Activated CD8-positive, alpha-beta memory T cell treated with anti-CD3 and anti-CD28 coated beads, Interleukin-2, amount 50 U/mL, for 24 hours (primary cell): ENCODE measurements around the gene OOSP3.
"Not testable (repeated sequence)": the region's sequence is repeated elsewhere in the genome, so short reads cannot be mapped to it uniquely, and the experiment has no call there.

Source experiments
- DNase-seq: peaks from one replicate; pipeline ENCODE4 v3.0.0-alpha.2; 2020; ENCODE audit errors: extremely low read depth

Gene OOSP3

DNA sequence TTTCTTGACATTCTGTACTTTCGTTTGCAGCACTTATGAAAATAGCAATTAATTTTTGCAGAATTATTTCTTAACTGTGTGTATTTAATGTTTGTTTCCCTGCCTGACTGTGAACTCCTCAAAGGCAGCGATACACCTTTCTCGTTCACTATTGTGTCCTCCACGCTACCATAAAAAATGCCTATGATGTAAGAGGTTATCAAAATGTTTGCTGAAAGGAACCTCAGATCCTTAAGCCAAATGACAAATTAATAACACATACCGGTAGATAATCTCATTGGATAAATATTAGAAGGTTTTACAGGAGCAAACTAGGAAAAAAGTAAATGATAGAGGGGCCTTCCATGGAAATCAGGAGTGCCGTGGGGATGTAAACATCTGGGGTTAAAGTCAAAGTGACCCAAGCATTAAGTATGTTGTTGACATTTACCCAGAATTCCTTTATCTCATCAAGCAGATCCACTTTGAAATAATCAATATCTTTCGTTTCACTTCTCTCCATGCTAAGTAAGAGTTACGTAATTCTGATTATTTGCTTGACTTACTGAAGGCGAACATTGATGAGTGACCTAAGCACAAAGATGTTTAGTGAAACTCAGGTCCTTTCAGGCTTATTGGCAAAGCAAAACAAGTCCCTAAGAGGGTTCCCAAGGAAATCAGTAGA, 2.6 kb upstream of the OOSP3 start:
- no peak for DNase-seq

DNA sequence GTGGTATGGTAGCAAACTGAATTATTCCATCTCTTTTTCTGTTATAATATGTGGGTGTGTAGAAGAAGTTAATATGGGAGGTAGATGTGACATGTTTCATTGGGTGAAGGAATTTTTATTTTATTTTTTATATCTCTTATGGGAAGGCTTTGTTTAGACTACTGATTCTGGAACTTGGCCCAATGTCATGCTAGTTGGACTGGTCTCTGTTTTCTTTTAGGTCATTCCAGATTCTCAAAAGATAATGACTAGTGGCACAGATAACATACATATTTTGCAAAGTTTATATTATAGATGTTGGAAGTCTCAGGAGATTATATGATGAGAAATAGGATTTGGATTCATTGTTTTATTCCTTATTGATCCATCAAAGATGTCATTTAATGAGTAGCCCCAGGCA, 1.3 kb upstream of the OOSP3 start:
- DNase-seq, result no peak

DNA sequence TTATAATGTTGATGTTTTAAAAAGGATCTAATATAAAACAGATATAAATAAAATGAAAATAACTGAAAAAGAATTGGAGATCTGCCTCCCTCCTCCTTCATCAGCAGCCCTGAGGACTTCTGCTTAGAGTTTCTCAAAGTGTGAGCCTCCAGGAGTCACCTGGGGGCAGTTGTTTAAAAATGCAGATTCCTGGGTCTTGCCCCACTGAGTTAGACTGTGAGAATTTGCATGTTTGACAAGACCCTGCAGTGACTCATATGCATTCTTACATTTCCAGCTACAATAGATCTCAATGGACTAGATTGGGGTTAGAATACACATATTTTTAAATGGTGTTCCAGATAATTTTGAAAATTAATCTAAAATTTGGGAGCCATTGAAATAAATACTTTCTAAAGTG, 798 bp upstream of the OOSP3 start:
- DNase-seq, result no peak

DNA sequence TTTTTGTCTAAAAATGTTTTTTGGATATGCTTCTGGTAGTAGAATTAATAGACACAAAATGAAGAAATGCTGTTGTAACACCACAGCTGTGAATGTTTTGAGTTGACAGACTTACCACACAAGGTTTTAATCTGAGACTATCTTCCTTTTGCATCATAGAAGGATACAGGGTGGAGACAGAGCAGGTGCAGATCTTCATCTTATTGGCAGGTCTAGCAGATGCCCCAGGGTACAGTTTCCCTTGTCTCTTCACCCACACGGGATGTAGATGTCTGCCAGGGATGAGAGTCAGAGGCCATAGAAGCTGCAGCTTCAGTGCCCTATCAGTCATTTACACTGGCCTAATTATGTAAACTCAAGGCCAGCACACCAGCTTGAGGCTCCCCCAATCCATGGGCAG, 985 bp downstream of the OOSP3 start:
- DNase-seq, result no peak

DNA sequence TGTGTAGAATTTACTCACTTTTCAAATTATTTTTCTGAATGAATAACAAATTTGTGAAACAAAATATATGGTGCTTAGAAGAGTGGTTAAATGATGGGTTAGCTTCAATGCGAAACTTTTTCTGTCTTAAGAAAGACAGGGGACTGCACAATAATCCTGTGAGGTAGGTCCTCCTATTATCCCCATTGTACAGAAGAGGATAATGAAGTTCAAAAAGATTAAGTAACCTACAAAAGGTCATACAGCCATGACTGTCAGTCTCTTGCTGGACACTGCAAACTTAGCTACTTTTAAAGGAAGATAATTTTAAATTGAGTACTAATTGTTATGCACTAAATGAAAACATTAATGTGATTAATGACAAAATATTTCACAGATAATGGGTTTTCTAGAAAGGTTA, 5.0 kb downstream of the OOSP3 start:
- DNase-seq, result no peak

DNA sequence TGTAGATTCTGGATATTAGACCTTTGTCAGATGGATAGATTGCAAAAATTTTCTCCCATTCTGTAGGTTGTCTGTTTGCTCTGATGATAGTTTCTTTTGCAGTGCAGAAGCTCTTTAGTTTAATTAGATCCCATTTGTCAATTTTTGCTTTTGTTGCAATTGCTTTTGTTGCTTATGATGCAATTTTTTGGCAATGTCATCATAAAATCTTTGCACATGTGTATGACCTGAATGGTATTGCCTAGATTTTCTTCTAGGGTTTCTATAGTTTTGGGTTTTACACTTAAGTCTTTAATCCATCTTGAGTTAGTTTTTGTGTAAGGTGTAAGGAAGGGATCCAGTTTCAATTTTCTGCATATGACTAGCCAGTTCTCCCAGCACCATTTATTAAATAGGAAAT, 8.6 kb downstream of the OOSP3 start:
- not testable (repeated sequence) for DNase-seq

DNA sequence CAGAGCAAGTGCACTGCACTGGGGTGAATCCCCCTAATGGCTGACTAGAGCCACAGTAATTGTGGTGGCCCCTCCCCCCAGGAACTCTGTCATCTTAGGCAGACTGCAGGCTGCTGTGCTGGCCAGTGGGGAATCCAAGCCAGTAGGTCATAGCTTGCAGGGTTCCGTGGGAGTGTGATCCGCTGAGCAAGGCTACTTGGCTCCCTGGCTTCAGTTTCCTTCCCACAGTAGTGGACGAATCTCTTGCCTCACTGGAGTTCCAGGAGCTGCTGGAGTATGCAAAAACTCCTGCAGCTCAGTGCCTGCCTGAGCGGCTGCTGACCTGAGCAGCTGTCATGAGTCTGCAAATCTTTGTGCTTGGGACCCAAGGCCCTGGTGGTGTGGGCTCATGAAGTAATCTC, 13.2 kb downstream of the OOSP3 start:
- DNase-seq, result no peak

DNA sequence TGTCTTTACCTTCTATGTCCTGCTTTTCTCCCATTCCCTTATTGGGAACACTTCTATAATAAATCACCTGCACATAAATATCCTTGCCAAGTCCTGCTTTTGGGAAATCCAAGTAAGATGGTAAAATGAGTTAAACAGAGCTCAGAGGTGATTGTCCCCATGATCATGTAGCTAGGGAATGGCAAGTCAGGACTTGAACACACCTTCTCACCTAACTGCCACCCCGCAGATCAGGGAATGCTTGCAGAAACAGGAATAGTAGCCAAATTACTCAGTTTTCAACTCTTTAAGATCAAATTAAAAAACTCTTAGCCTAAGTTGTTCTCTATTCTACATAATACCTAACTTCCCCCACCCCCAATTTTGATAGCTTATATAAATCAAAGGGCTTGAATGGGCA, 16.0 kb downstream of the OOSP3 start:
- no peak for DNase-seq

DNA sequence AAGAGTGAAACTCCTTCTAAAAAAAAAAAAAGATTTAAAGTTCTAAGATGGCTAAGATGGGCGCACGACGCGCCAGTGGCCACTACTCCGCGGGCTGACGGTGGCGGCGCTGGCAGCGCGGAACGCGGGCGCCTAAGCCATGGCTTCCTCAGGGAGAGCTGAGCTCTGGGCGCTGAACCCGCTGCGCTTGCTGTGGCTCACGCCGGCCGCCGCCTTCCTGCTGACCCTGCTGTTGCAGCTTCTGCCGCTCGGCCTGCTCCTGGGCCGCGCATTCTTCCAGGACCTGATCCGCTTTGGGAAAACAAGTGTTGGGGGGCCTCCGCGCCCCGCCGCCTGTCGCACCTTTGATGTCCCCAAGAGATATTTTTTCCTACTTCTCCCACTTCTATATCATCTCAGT, 19.5 kb downstream of the OOSP3 start:
- DNase-seq, result no peak

DNA sequence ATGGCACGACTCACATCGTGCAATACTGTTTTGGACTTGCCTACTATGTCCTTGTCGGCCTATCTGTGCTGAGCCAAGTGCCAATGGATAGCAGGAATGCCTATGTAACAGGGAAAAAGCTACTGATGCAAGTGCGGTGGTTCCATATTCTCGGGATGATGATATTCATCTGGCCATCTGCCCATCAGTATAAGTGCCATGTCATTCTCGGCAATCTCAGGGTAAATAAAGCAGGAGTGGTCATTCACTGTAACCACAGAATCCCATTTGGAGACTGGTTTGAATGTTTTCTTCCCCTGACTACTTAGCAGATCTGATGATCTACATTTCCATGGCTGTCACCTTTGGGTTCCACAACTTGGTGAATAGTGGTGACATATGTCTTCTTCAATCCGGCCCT, 20.1 kb downstream of the OOSP3 start:
- DNase-seq, result no peak

DNA sequence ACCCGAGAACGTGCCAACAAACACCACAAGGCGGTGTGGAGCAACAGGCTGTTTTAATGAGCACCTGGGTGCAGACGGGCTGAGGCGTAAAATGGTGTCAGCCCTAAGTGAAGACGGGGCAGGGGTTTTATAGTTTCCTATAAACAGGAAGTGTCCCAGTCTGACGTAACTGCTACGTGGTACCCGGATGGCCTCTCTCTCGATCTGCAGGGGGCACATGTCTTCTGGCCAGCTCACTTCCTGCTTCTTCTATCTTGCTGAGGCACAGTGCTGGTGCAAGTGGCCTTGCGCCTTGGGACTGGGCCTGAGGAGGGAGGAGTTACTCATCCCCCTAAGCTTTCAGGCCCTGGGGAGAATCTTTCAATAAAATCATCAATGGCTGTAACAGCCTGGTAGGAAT, 20.9 kb downstream of the OOSP3 start:
- DNase-seq, result no peak

DNA sequence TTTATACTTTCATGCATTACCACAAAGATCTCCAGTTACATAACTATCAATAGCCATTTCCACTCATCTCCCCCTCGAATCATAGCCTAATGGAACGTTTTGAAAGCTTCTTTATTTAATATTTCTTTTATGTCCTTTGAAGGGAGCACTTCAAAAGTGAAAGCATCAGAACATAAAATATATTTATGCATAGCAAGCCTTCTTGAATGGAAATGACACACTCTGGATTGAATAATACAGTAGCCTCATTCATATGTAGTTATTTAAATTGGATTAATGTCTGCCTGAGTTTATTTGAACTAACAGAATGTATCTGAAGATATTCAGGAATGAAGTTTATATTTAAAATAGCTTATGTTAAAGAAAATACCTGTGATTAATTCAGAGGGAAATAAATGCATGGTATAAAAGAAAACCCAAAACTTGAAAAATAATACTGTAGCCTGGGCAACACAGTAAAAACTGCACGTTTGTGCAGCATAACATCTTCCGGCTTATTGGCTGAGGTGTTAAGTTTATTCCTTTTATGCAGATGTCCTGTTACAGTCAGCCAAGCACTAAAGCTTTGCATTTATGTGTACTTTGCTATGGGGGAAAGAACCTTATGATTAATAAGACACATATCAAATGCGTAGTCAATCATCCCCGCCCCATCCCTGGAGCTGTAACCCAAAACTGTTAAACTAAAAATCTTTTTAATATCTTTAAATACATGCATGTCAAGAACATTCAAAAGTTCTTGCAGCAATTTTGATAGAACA, 22.0 kb downstream of the OOSP3 start:
- DNase-seq, result no peak

DNA sequence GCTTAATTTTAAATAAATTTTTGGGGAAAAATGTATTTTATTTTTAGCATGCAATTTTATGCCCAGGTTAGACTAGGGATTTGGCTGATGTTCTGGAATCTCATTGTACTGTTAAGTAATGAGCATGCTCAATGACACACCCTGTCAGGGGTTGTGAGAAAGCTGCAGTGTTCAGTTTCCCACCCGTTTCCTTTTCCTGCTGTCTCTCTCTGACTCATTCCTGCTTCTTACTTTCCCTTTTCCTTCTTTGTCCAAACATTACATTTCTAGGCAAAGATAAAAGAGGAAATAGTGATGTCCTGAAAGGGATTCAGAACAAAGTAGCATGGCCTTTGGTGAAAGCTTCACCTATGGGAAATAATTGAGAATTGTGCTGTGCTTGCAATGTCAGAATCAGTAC, 22.7 kb downstream of the OOSP3 start:
- DNase-seq, result no peak

DNA sequence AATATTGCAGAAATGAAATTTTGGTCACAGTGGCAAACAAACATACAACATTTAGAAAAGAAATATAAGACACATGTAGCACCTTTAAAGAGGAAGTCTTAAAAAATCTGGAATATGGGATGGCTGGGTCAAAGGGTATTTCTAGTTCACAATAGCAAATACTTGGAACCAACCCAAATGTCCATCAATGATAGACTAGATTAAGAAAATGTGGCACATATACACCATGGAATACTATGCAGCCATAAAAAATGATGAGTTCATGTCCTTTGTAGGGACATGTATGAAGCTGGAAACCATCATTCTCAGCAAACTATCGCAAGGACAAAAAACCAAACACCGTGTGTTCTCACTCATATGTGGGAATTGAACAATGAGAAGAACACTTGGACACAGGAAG, 25.0 kb downstream of the OOSP3 start:
- not testable (repeated sequence) for DNase-seq

DNA sequence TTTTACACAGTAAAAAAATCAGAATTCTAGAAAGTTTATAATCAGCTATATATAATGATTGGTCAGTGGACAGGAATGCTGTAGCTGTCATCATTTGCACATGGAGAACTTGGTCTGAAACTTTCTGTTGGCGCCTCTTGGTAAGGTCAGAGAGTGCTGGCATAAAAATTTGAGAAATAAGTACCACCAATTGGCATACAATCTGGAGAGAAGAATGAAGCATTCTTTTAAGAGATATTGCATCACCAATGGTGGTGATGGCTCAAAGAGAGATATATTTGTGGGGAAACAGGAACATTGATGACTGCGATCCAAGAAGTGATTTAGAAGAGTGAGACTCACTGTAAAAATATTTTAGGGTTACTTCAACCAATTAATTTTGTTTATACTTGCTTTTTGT, 39.9 kb downstream of the OOSP3 start:
- no peak for DNase-seq

DNA sequence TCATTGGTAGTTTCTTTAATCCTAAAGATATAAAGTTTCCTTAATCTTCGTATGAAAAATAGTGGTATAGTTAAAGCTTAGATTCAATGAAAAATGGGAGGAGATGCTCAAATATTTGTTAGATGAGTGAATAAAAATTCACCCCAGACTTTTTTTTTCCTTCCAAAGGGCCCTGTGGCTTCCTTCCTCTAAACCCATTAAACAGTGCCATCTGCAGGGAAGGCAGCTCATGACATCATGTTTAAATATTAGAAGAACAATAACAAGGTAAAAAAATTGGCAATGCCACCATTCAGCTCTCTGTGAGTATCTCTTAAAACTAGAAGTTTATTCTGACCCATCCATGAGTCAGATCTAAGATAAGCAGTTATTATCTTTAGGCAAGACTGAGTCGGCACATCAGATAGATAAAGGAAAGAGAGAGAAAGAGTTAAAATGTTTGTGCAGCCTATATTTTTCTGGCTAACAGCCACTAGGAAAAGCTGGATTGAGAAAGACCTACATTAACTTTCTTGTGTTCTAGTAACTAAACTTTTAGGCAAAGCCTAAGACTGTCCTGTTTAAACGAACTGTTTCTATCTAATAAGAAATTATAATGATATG, 40.5 kb downstream of the OOSP3 start:
- DNase-seq, result no peak

DNA sequence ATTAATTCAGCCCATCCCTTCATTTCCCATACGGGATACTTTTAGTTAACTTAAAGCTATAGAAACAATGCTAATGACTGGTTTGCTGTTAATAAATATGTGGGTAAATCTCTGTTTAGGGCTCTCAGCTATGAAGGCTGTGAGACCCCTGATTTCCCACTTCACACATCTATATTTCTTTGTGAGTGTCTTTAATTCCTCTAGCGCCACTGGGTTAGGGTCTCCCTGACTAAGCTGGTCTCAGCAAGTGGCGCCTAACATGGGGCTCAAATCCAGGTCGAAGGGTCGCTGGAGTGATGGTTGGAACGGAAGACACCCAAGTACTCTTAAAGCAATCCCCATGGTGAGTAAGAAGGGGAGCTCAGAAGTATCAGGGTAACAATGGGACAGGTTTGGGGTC, 45.2 kb downstream of the OOSP3 start:
- no peak for DNase-seq

DNA sequence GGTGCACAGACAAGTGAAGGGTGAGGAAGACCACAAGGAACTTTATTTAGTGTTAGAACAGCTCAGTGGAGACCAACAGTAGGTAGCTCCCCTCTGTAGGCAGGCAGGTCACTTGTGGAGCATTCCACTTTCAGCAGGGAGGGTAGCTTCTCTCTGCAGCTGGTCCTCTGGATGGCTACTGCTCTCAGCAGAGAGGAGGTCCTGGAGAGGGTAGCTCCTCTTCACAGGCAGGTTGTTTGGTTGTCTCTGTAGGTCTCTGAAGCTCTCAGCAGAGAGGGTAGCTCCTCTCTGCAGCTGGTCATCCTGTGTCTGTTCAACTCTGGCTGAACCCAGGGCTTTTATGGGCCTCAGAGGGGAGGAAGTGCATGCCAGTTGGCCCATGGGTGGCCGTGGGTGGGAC, 53.1 kb downstream of the OOSP3 start:
- no peak for DNase-seq

DNA sequence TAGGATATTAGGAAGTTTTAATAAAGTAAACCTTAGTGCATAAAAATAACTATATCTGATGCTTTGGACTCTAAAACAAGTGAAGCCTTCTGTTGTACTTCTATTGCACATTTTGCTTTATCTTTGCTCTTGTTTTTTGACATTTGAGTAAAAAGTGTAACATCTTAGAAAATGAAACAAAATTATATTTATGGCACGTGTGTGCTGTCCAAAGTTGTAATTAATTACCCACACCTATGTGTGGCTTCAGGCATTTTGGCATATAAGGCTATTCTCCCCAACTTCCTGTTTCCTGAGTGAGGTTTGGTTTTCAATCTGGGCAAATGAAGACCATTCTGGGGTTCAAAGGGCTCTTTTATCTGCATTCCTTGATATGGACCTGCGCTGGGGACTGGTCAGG, 59.5 kb downstream of the OOSP3 start, which contains the start of gene OOSP1:
TSS of gene OOSP1 (plus strand) at position 301 of the 400 bp plus-strand sequence. CDS start at position 324, 23 bp downstream.
- no peak for DNase-seq

DNA sequence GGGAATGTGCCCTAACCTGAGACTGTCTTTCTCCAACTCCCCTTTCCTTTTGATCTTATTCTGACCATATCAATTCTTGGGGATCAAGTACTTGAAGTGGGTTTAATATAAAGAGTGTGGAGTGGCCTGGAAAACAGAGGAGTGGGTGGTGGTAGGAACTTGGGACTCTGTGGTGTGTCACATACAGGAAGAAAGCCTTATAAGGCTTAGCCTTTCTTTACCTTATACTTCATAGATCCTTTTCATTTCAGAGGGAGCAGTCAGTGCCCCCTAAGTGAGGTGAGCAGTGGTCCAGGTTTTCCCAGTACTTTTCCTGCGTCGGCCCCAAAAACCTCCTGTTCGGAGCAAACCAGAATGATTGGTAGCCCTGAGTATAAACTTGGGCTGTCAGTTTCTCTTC, 60.1 kb downstream of the OOSP3 start:
- no peak for DNase-seq

DNA sequence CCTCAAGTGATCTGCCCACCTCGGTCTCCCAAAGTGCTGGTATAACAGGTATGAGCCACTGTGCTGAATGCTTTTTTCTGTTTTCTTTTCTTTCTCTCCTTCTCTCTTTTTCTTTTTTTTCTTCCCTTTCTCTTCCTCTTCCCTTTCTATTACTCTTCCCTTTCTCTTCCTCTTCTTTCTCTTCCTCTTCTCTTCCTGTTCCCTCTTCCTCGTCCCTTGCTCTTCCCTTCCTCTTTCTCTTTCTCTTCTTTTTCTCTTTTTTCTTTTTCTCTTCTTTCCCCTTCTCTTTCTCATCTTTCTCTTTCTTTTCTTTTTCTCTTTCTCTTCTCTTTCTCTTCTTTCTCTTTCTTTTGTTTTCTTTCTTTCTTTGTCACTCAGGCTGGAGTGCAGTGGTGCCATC, 60.9 kb downstream of the OOSP3 start:
- no peak for DNase-seq

DNA sequence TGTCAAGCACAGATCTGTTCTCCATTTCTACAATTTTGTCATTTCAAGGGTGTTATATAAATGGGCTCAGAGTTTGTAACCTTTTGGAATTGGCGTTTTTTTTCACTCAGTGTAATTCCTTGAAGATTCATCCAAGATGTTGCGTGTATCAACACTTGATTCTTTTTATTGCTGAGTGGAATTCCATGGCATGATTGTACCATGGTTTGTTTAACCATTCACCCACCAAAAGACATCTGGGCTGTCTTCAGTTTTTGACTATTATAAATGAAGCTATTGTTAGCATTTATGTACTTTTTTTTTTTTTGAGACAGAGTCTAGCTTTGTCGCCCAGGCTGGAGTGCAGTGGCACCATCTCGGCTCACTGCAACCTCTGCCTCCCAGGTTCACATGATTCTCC, 62.5 kb downstream of the OOSP3 start:
- DNase-seq, result no peak

DNA sequence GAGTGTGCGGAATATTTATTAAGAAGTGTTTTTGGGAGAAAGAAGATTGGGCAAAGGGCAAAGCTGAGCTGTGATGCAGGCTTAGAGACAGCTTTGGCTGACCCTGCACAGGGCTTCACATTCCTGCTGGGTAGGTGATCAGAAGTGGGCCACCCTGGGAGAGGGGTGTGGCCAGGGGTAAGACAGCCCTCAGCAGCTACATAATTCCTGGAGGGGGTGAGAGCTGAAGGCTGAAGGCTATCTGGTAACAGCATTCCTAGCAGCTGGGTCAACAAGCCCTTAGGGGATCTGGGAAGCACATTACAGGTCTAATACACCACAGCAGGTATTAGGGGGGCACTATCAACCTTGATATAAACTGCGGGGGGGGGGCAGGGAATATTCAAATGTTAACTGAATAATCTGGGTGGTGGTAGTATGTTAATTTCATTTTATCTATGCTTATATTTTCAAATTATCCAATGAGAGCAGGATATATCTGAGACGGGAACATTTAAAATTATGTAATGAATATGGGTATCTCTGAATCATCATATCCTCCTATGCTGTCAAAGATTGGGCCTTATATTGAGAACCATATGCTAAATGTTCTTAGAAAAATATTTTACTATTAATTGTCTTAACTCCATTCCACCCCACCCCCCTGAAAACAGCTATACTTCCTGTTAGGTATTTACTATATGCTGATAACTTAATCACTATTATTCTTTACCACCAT, 65.6 kb downstream of the OOSP3 start:
- DNase-seq, result no peak
